Measurements from ENCODE around the gene MICA.
"Not testable (repeated sequence)": the region's sequence is repeated elsewhere in the genome, so short reads cannot be mapped to it uniquely, and the experiment has no call there.

- TF ChIP-seq CTCF, POLR2A, EP300 (IDR thresholded peaks at IDR 0.05): not testable (repeated sequence)
These were observed 43.8 kb downstream of the MICA start for GRCh38 chr6:31446999-31447789.

All from tibial nerve (tissue), 4 donors.